Neural cell (in vitro differentiated cells): ENCODE data around the gene GLO1. TPM values are rescaled to one million over a fixed set of nuclear protein-coding genes. Genes with fewer than 3 reads are reported as not detected.

Source experiments
- H2AFZ ChIP-seq: fragments of 200-600, 300-800 bp; sonication (generic), shearing (Covaris generic); 2 replicates; pipeline ENCODE4 v1.6.0; 2014; ENCODE audit warnings: low read depth, mild to moderate bottlenecking, antibody characterized with exemption, low read length, moderate library complexity
- H3F3A ChIP-seq: fragments of 200-600 bp; shearing (Covaris generic); 2 replicates; pipeline ENCODE4 v1.6.1; 2016; ENCODE audit warnings: mild to moderate bottlenecking, moderate library complexity, mixed read lengths, antibody characterized with exemption, low read length; ENCODE audit not compliant: insufficient read depth, poor library complexity, severe bottlenecking
- H3K27ac ChIP-seq: fragments of 200-600, 300-800 bp; sonication (generic), shearing (Covaris generic); 2 replicates; pipeline ENCODE4 v1.5.1; 2014; ENCODE audit warnings: mild to moderate bottlenecking, low read length, moderate library complexity
- H3K27me3 ChIP-seq: fragments of 300-800, 200-600 bp; sonication (generic), shearing (Covaris generic); 2 replicates; pipeline ENCODE4 v1.6.0; 2014; ENCODE audit warnings: mild to moderate bottlenecking, low read depth, low read length, moderate library complexity; ENCODE audit not compliant: insufficient read depth
- H3K36me3 ChIP-seq: fragments of 300-800, 200-600 bp; sonication (generic), shearing (Covaris generic); 2 replicates; pipeline ENCODE4 v1.5.1; 2014; ENCODE audit warnings: mild to moderate bottlenecking, antibody characterized with exemption, low read length, moderate library complexity; ENCODE audit not compliant: insufficient read depth
- H3K4me2 ChIP-seq: fragments of 300-800, 200-600 bp; sonication (generic), shearing (Covaris generic); 2 replicates; pipeline ENCODE4 v1.6.0; 2014; ENCODE audit warnings: mild to moderate bottlenecking, low read length
- H3K4me3 ChIP-seq: fragments of 300-800, 200-600 bp; sonication (generic), shearing (Covaris generic); 2 replicates; pipeline ENCODE4 v1.5.1; 2014; ENCODE audit warnings: mild to moderate bottlenecking, low read length, moderate library complexity
- H3K79me2 ChIP-seq: fragments of 200-600 bp; shearing (Covaris generic); replicated peaks from 2 replicates; pipeline ENCODE4 v1.6.0; 2014; ENCODE audit warnings: mild to moderate bottlenecking, low read length, moderate library complexity; ENCODE audit not compliant: insufficient read depth
- H3K9ac ChIP-seq: fragments of 300-800, 200-600 bp; sonication (generic), shearing (Covaris generic); 2 replicates; pipeline ENCODE4 v1.6.1; 2016; ENCODE audit warnings: mild to moderate bottlenecking, low read length, mixed read lengths
- H3K9me2 ChIP-seq: fragments of 200-600 bp; shearing (Covaris generic); 2 replicates; pipeline ENCODE4 v1.6.1; 2016; ENCODE audit warnings: mild to moderate bottlenecking, low read length, mixed read lengths; ENCODE audit not compliant: insufficient read depth
- H3K9me3 ChIP-seq: fragments of 200-600, 300-800 bp; sonication (generic), shearing (Covaris generic); 2 replicates; pipeline ENCODE4 v1.6.1; 2016; ENCODE audit warnings: mild to moderate bottlenecking, mixed run types, low read length, moderate library complexity, mixed read lengths
- H4K20me1 ChIP-seq: fragments of 200-600 bp; shearing (Covaris generic); 2 replicates; pipeline ENCODE4 v1.6.1; 2016; ENCODE audit warnings: mild to moderate bottlenecking, mixed run types; ENCODE audit not compliant: insufficient read depth
- CTCF ChIP-seq: fragments of 450-650 bp; IDR thresholded peaks from 2 replicates; pipeline ENCODE4 v1.5.1; 2014; ENCODE audit warnings: antibody characterized with exemption, mild to moderate bottlenecking, moderate library complexity; ENCODE audit not compliant: poor library complexity, severe bottlenecking
- EP300 ChIP-seq: fragments of 450-650 bp; conservative IDR thresholded peaks from 2 replicates; pipeline ENCODE4 v1.6.1; 2014; ENCODE audit warnings: antibody characterized with exemption, mild to moderate bottlenecking, moderate library complexity; ENCODE audit not compliant: poor library complexity, severe bottlenecking
- EZH2 ChIP-seq: fragments of 200-600, 300-800 bp; shearing (Covaris generic), sonication (generic); IDR thresholded peaks from 2 replicates; pipeline ENCODE4 v1.6.1; 2014; ENCODE audit warnings: antibody characterized with exemption, low read length, borderline replicate concordance, mild to moderate bottlenecking; ENCODE audit not compliant: insufficient read depth, poor library complexity, severe bottlenecking
- MXI1 ChIP-seq: fragments of 450-650 bp; conservative IDR thresholded peaks from 2 replicates; pipeline ENCODE4 v1.6.1; 2014; ENCODE audit warnings: antibody characterized with exemption, mild to moderate bottlenecking; ENCODE audit not compliant: poor library complexity, severe bottlenecking
- POLR2AphosphoS5 ChIP-seq: IDR thresholded peaks from 2 replicates; pipeline ENCODE4 v1.6.1; 2012
- RAD21 ChIP-seq: fragments of 450-650 bp; conservative IDR thresholded peaks from 2 replicates; pipeline ENCODE4 v1.6.1; 2014; ENCODE audit warnings: antibody characterized with exemption, mild to moderate bottlenecking, moderate library complexity
- SMC3 ChIP-seq: fragments of 450-650 bp; conservative IDR thresholded peaks from 2 replicates; pipeline ENCODE4 v1.6.1; 2014; ENCODE audit warnings: antibody characterized with exemption, mild to moderate bottlenecking, moderate library complexity; ENCODE audit not compliant: poor library complexity
- TAF1 ChIP-seq: IDR thresholded peaks from 2 replicates; pipeline ENCODE4 v1.6.1; 2012; ENCODE audit warnings: low read depth
- polyA plus RNA-seq: library from polyadenylated mRNA; depleted of rRNA; stranded (reverse); fragments of >200 nt; gene quantifications from 2 replicates; pipeline ENCODE4 v1.2.3, GENCODE V29; 2014
- TF ChIP-seq, protein P1 (sequence below): IDR thresholded peaks from 2 replicates; pipeline ENCODE4 v1.6.1; 2012; ENCODE audit warnings: borderline replicate concordance

GLO1 gene
- polyA plus RNA-seq, 1 donor from 2014 or later, result 94.8 TPM

- no peaks in the 10 kb centered on the region for H3K79me2 ChIP-seq
- H3K9ac ChIP-seq, result no peak overlapping the region
- H3K27ac ChIP-seq, result no peak overlapping the region
- no peak overlapping the region for H3K4me2 ChIP-seq
- H3K9me2 ChIP-seq, result no peaks in the 10 kb centered on the region
- no peaks in the 10 kb centered on the region for H4K20me1 ChIP-seq
- H2AFZ ChIP-seq, result no peak overlapping the region
- no peaks in the 10 kb centered on the region for H3K9me3 ChIP-seq
- TF ChIP-seq SMC3 (no peak), POLR2AphosphoS5 (no peak), EZH2 (no peak), MXI1 (no peak), TAF1 (no peak), CTCF (no peak), EP300 (no peak)
- TF ChIP-seq, protein P1, sequence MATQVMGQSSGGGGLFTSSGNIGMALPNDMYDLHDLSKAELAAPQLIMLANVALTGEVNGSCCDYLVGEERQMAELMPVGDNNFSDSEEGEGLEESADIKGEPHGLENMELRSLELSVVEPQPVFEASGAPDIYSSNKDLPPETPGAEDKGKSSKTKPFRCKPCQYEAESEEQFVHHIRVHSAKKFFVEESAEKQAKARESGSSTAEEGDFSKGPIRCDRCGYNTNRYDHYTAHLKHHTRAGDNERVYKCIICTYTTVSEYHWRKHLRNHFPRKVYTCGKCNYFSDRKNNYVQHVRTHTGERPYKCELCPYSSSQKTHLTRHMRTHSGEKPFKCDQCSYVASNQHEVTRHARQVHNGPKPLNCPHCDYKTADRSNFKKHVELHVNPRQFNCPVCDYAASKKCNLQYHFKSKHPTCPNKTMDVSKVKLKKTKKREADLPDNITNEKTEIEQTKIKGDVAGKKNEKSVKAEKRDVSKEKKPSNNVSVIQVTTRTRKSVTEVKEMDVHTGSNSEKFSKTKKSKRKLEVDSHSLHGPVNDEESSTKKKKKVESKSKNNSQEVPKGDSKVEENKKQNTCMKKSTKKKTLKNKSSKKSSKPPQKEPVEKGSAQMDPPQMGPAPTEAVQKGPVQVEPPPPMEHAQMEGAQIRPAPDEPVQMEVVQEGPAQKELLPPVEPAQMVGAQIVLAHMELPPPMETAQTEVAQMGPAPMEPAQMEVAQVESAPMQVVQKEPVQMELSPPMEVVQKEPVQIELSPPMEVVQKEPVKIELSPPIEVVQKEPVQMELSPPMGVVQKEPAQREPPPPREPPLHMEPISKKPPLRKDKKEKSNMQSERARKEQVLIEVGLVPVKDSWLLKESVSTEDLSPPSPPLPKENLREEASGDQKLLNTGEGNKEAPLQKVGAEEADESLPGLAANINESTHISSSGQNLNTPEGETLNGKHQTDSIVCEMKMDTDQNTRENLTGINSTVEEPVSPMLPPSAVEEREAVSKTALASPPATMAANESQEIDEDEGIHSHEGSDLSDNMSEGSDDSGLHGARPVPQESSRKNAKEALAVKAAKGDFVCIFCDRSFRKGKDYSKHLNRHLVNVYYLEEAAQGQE, result no peak
- no peaks in the 10 kb centered on the region for H3K36me3 ChIP-seq
- no peak overlapping the region for H3K4me3 ChIP-seq
- no peaks in the 10 kb centered on the region for H3F3A ChIP-seq
- no peaks in the 10 kb centered on the region for H3K27me3 ChIP-seq
These were observed 25.9 kb downstream of the GLO1 start for GRCh38 chr6:38676974-38677544.

- H3F3A ChIP-seq, result no peaks in the 10 kb centered on the region
- H3K9ac ChIP-seq, result no peak overlapping the region
- no peaks in the 10 kb centered on the region for H3K79me2 ChIP-seq
- H3K9me2 ChIP-seq, result no peaks in the 10 kb centered on the region
- H4K20me1 ChIP-seq, result no peaks in the 10 kb centered on the region
- no peak overlapping the region for H3K4me2 ChIP-seq
- no peak overlapping the region for H3K27ac ChIP-seq
- H3K4me3 ChIP-seq, result no peak overlapping the region
- no peaks in the 10 kb centered on the region for H3K36me3 ChIP-seq
- H3K27me3 ChIP-seq, result no peaks in the 10 kb centered on the region
- TF ChIP-seq, protein P1, result no peak
- TF ChIP-seq EP300 (no peak), RAD21 (no peak), MXI1 (no peak), POLR2AphosphoS5 (no peak), EZH2 (no peak), TAF1 (no peak)
- H3K9me3 ChIP-seq, result no peaks in the 10 kb centered on the region
- H2AFZ ChIP-seq, result no peak overlapping the region
These were observed 26.5 kb downstream of the GLO1 start for GRCh38 chr6:38676236-38676973.
